Endodermal cell (in vitro differentiated cells): ENCODE measurements around the gene POU2AF3. TPM values are rescaled to one million over a fixed set of nuclear protein-coding genes. Genes with fewer than 3 reads are reported as not detected.
A peak's percentile ranks its signal among the peaks of the same experiment; 100 is the strongest.

Experiments used
- DNase-seq: peaks from one replicate; pipeline ENCODE4 v3.0.0-alpha.2; 2017
- H3K27ac ChIP-seq: 2 replicates; pipeline ENCODE4 v1.5.1; 2013; ENCODE audit warnings: mild to moderate bottlenecking, low read depth, low read length, moderate library complexity
- H3K27me3 ChIP-seq: 2 replicates; pipeline ENCODE4 v1.6.1; 2013; ENCODE audit warnings: mild to moderate bottlenecking, low read length, moderate library complexity; ENCODE audit not compliant: insufficient read depth, control insufficient read depth, poor library complexity, severe bottlenecking
- H3K36me3 ChIP-seq: 2 replicates; pipeline ENCODE4 v1.7.0; 2013; ENCODE audit warnings: mild to moderate bottlenecking, low read length, moderate library complexity; ENCODE audit not compliant: control insufficient read depth, insufficient read depth
- H3K4me1 ChIP-seq: one replicate; pipeline ENCODE4 v1.7.0; 2013; ENCODE audit warnings: low read length; ENCODE audit not compliant: control insufficient read depth, insufficient read depth
- H3K4me3 ChIP-seq: 2 replicates; pipeline ENCODE4 v1.5.1; 2013; ENCODE audit warnings: mild to moderate bottlenecking, low read length, moderate library complexity
- H3K9ac ChIP-seq: 2 replicates; pipeline ENCODE4 v1.6.1; 2013; ENCODE audit warnings: mild to moderate bottlenecking, low read length, moderate library complexity; ENCODE audit not compliant: poor library complexity, severe bottlenecking; ENCODE audit errors: extremely low read depth
- H3K9me3 ChIP-seq: 2 replicates; pipeline ENCODE4 v1.6.1; 2013; ENCODE audit warnings: mild to moderate bottlenecking, low read length, moderate library complexity; ENCODE audit not compliant: control insufficient read depth
- H3K27ac Mint-ChIP-seq: 2 replicates; pipeline ENCODE4 v1.8.0; 2020; ENCODE audit warnings: mixed read lengths
- H3K27me3 Mint-ChIP-seq: 2 replicates; pipeline ENCODE4 v1.8.0; 2021; ENCODE audit warnings: mild to moderate bottlenecking, mixed read lengths; ENCODE audit not compliant: insufficient read depth
- H3K36me3 Mint-ChIP-seq: 2 replicates; pipeline ENCODE4 v1.8.0; 2020; ENCODE audit warnings: low read depth, mixed read lengths
- H3K4me1 Mint-ChIP-seq: 2 replicates; pipeline ENCODE4 v1.8.0; 2020; ENCODE audit warnings: mixed read lengths
- H3K4me3 Mint-ChIP-seq: 2 replicates; pipeline ENCODE4 v1.8.0; 2020; ENCODE audit warnings: mild to moderate bottlenecking, moderate library complexity, mixed read lengths
- H3K9me3 Mint-ChIP-seq: 2 replicates; pipeline ENCODE4 v1.8.0; 2020; ENCODE audit warnings: mild to moderate bottlenecking, mixed read lengths
- CTCF ChIP-seq: fragments of 200-600 bp; sonication (generic); conservative IDR thresholded peaks from 2 replicates; pipeline ENCODE4 v1.5.0; 2021; ENCODE audit warnings: antibody characterized with exemption, mild to moderate bottlenecking
- whole genome bisulfite sequencing, 2 experiments: methylation state at CpG; one replicate each; pipeline versions ENCODE4 v1.1.5 to v1.1.7; 2013; ENCODE audit warnings: missing lambda C conversion rate in 2 of 2, mixed read lengths in 1 of 2; ENCODE audit not compliant: insufficient coverage in 1 of 2, insufficient read length in 1 of 2; 5-methylcytosine and 5-hydroxymethylcytosine counted together
- total RNA-seq, 2 donors: library from RNA; stranded (reverse); fragmentation: NEBNext Ultra II Directional in 1 of 2; extraction: Animal tissue kit (Norgen Biotek cat#: 25700) in 1 of 2; gene quantifications; 2 replicates in 1 of 2; 3 replicates in 1 of 2; pipeline ENCODE4 v1.2.1, GENCODE V29; 2021

The POU2AF3 gene
- total RNA-seq, 2 donors from 2014 or later = 0.55 to 1.8 TPM

GRCh38 chr11:111320728-111321568 is 22.6 kb downstream of the POU2AF3 start:
- no peak for TF ChIP-seq CTCF
- H3K27ac Mint-ChIP-seq = no peak overlapping the region
- H3K9me3 ChIP-seq = no peaks in the 10 kb centered on the region
- H3K27ac ChIP-seq = no peak overlapping the region
- peaks cover 2% of the 10 kb centered on the region for H3K9me3 Mint-ChIP-seq
- peaks cover 6% of the 10 kb centered on the region for H3K27me3 ChIP-seq
- no peaks in the 10 kb centered on the region for H3K36me3 Mint-ChIP-seq
- H3K4me3 Mint-ChIP-seq = no peak overlapping the region
- peaks cover 48% of the 10 kb centered on the region for H3K27me3 Mint-ChIP-seq
- peaks cover 2% of the 10 kb centered on the region for H3K4me1 Mint-ChIP-seq
- no peaks in the 10 kb centered on the region for H3K36me3 ChIP-seq
- no peaks in the 10 kb centered on the region for H3K4me1 ChIP-seq
- 86 to 87% methylated on average over 4 to 5 of the region's 5 CpGs for WGBS, 2 experiments
- no peak overlapping the region for H3K9ac ChIP-seq
- DNase-seq = peak; percentile 55
- no peak overlapping the region for H3K4me3 ChIP-seq

- Histone ChIP-seq H3K4me3 (no peak overlapping the region), H3K9me3 (no peaks in the 10 kb centered on the region), H3K36me3 (no peaks in the 10 kb centered on the region), H3K27me3 (peaks cover 6% of the 10 kb centered on the region), H3K9ac (no peak overlapping the region), H3K27ac (no peak overlapping the region), H3K4me1 (peaks cover 7% of the 10 kb centered on the region)
- no peak for DNase-seq
- H3K4me1 Mint-ChIP-seq = peaks cover 6% of the 10 kb centered on the region
- H3K27me3 Mint-ChIP-seq = peaks cover 41% of the 10 kb centered on the region
- no peaks in the 10 kb centered on the region for H3K36me3 Mint-ChIP-seq
- H3K9me3 Mint-ChIP-seq = no peaks in the 10 kb centered on the region
- no peak overlapping the region for H3K4me3 Mint-ChIP-seq
- 90 to 96% methylated on average over 2 of the region's 2 CpGs for WGBS, 2 experiments
- H3K27ac Mint-ChIP-seq = no peak overlapping the region
- TF ChIP-seq CTCF = no peak
These were observed 24.2 kb downstream of the POU2AF3 start for GRCh38 chr11:111322534-111322933.

GRCh38 chr11:111324277-111324720 is 26.0 kb downstream of the POU2AF3 start:
- DNase-seq = no peak
- TF ChIP-seq CTCF = no peak
- no peak overlapping the region for H3K27ac ChIP-seq
- peaks cover 6% of the 10 kb centered on the region for H3K4me1 Mint-ChIP-seq
- H3K4me1 ChIP-seq = peaks cover 13% of the 10 kb centered on the region
- no peaks in the 10 kb centered on the region for H3K9me3 Mint-ChIP-seq
- H3K27me3 ChIP-seq = peaks cover 6% of the 10 kb centered on the region
- no peaks in the 10 kb centered on the region for H3K36me3 ChIP-seq
- H3K9ac ChIP-seq = no peak overlapping the region
- no peaks in the 10 kb centered on the region for H3K36me3 Mint-ChIP-seq
- no peaks in the 10 kb centered on the region for H3K9me3 ChIP-seq
- no peak overlapping the region for H3K4me3 ChIP-seq
- H3K4me3 Mint-ChIP-seq = no peak overlapping the region
- H3K27ac Mint-ChIP-seq = no peak overlapping the region
- WGBS, 2 experiments = 95 to 100% methylated on average over 2 to 5 of the region's 5 CpGs
- peaks cover 35% of the 10 kb centered on the region for H3K27me3 Mint-ChIP-seq
